Stimulated activated CD4-positive, alpha-beta T cell treated with anti-CD3 and anti-CD28 coated beads, TNF-alpha, amount 100 ng/mL, for 1 hour (primary cell): ENCODE results near the gene SELENOH.

ENCODE experiments used
- DNase-seq, 3 donors: peaks; one replicate each; pipeline ENCODE4 v3.0.0-alpha.2; 2020; ENCODE audit warnings: low read depth in 3 of 3, low spot score in 1 of 3

SELENOH gene

GRCh38 chr11:57745206-57745605 is 3.9 kb downstream of the SELENOH start:
- DNase-seq, result no peak

- no peak for DNase-seq
Observed at GRCh38 chr11:57746920-57747319, 5.6 kb downstream of the SELENOH start.

DNA sequence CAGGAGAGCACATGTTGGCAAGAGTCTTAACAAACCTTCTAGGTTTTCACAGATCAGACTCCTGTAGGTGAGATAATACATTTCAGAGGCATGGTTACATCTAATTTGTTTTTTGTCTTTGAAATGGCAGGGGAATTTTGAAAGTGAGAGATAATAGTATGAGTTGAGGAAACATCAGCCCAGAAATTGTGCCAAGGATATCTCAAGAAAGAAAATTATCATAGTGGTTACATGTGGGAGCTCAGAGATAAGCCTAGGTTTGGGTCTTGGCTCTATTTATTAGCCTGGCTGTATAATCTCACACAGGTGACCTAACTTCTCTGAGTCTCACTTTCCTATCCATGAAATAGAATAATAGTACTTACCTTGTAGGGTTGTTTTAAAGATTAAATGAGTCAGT is 9.9 kb downstream of the SELENOH start:
- no peak for DNase-seq

- DNase-seq, result no peak
Observed at GRCh38 chr11:57751676-57752253, 10.5 kb downstream of the SELENOH start, which contains the start of gene BTBD18. Gene BTBD18, minus strand, starts transcription at chr11:57751819. Its CDS starts 631 bp downstream, at chr11:57751188.

DNA sequence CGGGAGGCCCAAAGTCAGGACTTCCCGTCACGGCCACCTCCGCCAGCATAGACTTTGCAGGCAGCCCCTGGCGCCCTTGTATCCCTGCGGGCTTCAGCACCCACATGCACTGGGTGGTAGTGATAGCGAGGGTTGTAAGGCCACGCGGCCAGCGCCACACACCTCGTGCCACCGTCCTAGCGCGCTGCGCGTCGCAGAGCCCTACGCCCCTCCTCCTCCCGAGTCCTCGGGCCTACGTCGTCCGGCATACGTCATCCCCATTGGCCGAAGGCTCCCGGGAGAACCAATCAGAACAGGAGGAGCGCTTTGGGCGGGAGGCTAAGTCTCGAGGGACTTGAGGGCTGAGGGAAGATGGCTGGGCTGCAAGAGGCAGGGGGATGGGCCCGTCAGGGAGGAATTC is 11.7 kb downstream of the SELENOH start:
- DNase-seq, result no peak

GRCh38 chr11:57758174-57758573 is 16.9 kb downstream of the SELENOH start:
- no peak for DNase-seq

DNA sequence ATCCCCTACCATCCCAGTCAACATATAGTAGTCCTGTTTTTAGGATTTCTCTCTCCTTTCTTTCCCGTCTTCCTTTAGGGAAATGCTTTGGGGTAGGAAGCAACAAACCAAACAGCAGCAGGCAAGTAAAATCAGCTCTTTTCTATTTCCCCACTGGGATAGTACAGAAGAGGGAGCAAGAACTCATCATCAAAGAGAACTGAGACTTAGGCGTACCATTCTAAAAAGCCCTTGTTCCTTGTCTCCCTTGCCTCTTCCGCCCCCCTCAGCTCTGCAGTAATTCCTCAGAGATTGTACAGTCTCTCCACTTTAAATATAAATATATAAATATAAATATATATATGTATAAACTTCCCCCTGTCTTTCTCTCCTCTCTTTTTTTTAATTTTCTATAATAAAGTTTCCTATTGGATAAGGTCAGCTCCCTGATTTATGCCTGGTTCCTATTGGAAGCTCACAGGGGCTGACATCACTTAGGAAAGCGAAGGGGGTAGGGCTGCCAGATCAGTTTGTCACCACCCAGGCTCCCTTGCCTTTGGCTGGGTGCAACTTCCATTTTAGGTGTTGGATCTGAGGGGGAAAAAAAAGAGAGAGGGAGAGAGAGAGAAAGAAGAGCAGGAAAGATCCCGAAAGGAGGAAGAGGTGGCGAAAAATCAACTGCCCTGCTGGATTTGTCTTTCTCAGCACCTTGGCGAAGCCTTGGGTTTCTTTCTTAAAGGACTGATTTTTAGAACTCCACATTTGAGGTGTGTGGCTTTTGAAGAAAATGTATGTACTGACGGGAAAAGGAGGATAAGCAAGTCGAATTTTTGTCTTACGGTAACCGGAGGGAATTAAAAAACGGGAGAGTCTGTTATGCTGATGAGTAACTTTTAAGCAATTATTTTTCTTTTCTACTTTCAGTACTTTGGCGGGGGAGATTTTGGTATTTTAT is 20.3 kb downstream of the SELENOH start, which contains the start of gene CTNND1:
TSS of gene CTNND1 (plus strand) at position 502 of the 934 bp plus-strand sequence. CDS start 29,677 bp downstream, outside the sequence.
- no peak for DNase-seq

DNA sequence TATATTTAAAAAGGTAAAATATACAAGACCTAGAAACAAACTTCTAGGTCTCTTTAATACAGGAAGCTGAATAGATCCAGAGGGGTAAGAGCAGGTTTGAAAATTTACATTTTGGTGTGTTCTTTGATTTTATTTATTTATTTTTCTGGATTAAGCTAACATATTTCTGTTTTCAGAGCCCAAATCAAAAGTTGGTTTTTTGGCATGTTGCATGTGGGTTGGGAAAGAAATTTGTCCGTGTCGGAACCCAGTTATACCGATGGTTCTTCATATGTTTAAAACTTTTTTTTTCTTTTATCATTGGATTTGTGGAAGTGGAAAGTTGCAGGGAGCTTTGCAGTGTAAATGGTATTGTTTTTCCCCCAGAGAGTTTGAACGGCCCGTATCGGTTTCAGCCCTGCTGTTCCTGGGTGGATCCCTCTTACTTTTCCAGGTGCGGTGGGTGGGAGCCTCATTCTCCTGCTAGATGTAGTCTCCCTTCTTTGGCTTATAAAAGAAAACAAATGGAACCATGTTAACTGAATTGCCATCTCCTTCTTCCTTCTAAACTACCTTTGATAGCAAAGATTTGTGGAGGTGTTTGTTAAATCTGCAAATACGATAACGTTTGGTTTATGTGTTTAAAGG is 21.1 kb downstream of the SELENOH start:
- no peak for DNase-seq

DNA sequence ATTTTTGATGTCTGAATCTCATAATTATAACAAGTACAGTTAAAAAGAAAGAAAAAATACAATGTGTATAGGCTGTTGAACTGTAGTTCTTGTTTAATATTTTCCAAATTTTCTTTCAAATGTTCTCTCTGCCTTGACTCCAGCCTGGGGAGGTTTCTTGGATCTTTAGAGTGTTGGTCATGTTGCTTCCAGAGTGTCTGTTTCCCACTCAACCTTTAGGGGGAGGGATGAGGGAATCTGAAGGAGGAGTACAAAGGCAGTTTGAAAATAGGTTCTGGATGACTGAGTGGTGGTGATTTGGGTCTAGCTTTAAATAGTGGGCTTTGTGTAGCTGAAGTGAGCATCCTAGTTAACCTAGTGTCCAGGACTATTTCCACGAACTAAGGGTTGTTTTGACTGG is 22.3 kb downstream of the SELENOH start:
- no peak for DNase-seq

DNA sequence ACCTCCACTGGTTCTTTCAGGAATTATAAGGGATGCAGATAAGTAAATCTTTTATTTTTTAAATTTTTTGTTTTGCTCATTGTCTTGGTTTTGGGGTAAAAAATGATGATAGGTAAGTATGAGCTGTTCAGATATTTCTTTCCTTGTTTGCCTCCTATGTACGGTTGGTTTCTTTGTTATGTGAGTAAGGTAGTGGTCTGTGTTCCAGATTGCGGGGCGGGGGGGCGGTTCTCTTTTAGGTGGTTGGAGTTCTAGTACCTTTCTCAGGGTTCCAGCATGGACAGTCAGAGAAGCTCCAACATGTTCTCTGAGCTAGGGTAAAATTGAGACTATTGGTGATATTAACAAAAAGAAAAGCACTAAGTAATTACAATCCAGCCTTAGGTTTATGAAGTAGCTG is 22.7 kb downstream of the SELENOH start:
- DNase-seq, result no peak

- DNase-seq, result no peak
Observed at GRCh38 chr11:57764566-57764965, 23.3 kb downstream of the SELENOH start.

GRCh38 chr11:57764972-57765371 is 23.7 kb downstream of the SELENOH start:
- DNase-seq, result no peak

DNA sequence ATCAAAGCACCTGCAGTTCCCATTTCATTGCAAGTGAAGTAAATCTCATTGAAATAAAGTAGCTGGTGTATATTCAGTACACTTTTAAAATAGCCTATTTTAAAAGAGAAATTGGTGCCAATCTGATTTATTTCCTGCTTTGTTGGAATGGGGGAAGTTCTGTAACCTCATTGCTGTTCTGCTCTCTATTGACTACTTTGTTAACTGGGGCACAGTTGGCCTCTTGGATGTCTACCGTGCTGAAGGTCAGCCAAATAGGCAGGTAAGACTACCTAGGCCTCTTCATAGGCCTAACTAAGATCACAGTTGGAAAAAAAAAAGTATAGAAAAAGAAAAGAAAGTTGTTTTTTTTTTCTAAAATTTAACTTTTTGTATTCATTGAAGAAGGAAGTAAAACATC is 29.5 kb downstream of the SELENOH start:
- DNase-seq, result no peak

GRCh38 chr11:57771365-57771764 is 30.1 kb downstream of the SELENOH start:
- DNase-seq, result no peak

- no peak for DNase-seq
Observed at GRCh38 chr11:57772562-57772961, 31.3 kb downstream of the SELENOH start.

GRCh38 chr11:57773026-57773598 is 31.8 kb downstream of the SELENOH start:
- no peak for DNase-seq

DNA sequence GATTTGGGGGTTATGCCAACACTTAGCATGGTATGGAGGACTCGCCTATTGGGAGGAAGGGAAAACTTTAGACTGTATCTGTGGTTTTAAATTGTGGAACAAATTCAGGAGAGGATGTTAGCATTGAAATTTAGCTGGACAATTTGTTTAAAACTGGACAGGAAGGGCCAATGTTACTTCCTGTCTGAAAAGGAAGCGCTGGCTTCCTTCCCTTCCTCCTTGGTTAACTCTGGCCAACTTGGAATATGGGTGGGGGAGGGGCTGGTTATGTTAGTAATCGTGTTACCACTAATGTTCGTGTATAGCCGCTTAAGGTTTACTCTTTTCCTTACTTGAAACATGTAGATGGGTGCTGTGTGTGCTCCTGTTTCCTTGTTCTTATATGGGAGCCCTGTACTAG is 34.2 kb downstream of the SELENOH start:
- DNase-seq, result no peak

DNA sequence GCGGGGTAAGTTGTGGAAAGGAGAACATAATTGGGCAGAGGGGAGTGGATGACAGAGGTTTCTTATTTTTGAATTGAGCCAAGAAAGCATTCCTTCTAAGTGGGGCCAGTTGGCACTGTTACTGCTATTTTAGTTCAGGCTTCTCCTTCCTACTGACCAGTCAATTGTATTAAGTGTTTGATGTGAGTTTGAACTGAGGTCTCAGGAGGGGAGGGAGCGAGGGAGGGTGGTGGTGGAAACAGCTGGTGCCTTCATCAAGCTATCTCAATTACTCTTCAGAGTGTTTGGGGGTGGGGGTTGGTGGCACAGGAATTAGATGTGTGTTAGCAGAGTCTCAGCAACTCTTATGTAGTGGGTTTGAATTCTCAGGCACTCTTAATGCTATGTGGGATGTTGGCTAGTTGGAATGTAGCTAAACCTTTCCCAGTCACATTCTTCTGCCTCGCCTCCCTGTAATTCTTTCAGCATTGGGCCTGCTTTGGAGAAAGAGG is 34.8 kb downstream of the SELENOH start:
- no peak for DNase-seq

DNA sequence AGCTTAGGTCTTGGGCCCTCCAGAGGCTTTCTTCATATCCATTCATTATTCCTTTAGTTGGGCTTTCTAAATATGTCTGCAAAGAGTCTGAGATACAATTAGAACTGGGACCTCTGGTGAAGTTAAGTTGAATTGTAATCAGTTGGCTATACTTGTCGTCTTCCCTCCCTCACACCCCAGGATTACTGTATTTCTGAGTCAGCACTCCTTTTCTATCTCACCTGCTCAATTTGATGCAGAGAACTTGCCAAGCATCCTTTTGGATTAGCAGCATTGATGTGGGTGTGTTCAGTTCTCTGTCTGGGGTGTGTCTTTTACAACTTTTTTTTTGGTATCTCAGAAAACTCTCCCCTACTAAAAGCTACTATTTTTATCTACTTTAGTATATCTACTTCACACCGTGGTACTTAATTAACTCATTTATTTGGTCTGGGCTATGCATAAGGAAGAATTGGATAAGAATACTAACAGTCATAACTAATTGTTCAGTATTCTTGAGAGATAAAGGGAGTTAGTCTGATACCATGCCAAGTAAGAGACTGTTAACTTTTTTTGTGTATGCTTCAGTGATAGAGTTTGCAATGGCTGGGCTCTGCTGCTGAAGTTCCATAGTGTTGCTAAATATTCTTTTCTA is 35.4 kb downstream of the SELENOH start:
- no peak for DNase-seq

- DNase-seq, result no peak
Observed at GRCh38 chr11:57777969-57778317, 36.7 kb downstream of the SELENOH start.
